Measurements from ENCODE around the gene FAHD2A. TPM values are rescaled to one million over a fixed set of nuclear protein-coding genes. Genes with fewer than 3 reads are reported as not detected.

The FAHD2A gene
- total RNA-seq, 2 experiments from 2014 or later = 26.5 to 27.5 TPM

GRCh38 chr2:95388856-95389244 is 13.7 kb upstream of the FAHD2A start:
- ATAC-seq (ENCODE audit: poor library complexity) = no peak
- peaks cover 8% of the 10 kb centered on the region for H3K27me3 Mint-ChIP-seq
- Histone ChIP-seq H3K9me3 (ENCODE audit: control insufficient read depth in 1 of 2, insufficient read depth in 1 of 2, low read length in 2 of 2) (peaks cover 0 to 5% of the 10 kb centered on the region in 2 experiments), H3K4me3 (ENCODE audit: low read length) (no peak overlapping the region), H3K27me3 (ENCODE audit: control insufficient read depth in 1 of 2, insufficient read depth in 2 of 2, low read length in 2 of 2) (no peaks in the 10 kb centered on the region), H3K27ac (ENCODE audit: low read depth in 1 of 2, low read length in 2 of 2) (no peak overlapping the region), H3K4me1 (ENCODE audit: insufficient read depth, low read length) (peaks cover 5% of the 10 kb centered on the region), H3K36me3 (ENCODE audit: insufficient read depth, low read length) (no peaks in the 10 kb centered on the region)
- H3K4me3 Mint-ChIP-seq = no peak overlapping the region
- ChIA-PET CTCF (no interaction called here), POLR2A (no interaction called here)
- no peak for DNase-seq
- H3K9me3 Mint-ChIP-seq = no peaks in the 10 kb centered on the region
- no peak for TF ChIP-seq CTCF (IDR thresholded peaks at IDR 0.05)
- intact Hi-C loops (cut with DNase I, micrococcal nuclease) = no loop called here
- H3K27ac Mint-ChIP-seq = no peak overlapping the region
- no peaks in the 10 kb centered on the region for H3K36me3 Mint-ChIP-seq (ENCODE audit: low read depth)
- H3K4me1 Mint-ChIP-seq (ENCODE audit: low read depth) = no peaks in the 10 kb centered on the region

- DNase-seq (peak in 11 of 14 experiments; percentile 9 to 62 (median 26)), ATAC-seq (ENCODE audit: poor library complexity) (peak; percentile 37)
- peaks cover 5% of the 10 kb centered on the region for H3K4me1 ChIP-seq (ENCODE audit: insufficient read depth, low read length)
- intact Hi-C loops (cut with DNase I, micrococcal nuclease) = no loop called here
- peak; percentile 45 for TF ChIP-seq CTCF (IDR thresholded peaks at IDR 0.05)
- CTCF ChIA-PET = no interaction called here
- POLR2A ChIA-PET = no interaction called here
- Mint-ChIP-seq H3K4me3 (no peak overlapping the region), H3K27ac (no peak overlapping the region), H3K9me3 (no peaks in the 10 kb centered on the region), H3K4me1 (ENCODE audit: low read depth) (no peaks in the 10 kb centered on the region), H3K36me3 (ENCODE audit: low read depth) (no peaks in the 10 kb centered on the region), H3K27me3 (peaks cover 8% of the 10 kb centered on the region)
- no peaks in the 10 kb centered on the region for H3K36me3 ChIP-seq (ENCODE audit: insufficient read depth, low read length)
- H3K27me3 ChIP-seq (ENCODE audit: control insufficient read depth in 1 of 2, insufficient read depth in 2 of 2, low read length in 2 of 2) = no peaks in the 10 kb centered on the region
- H3K9me3 ChIP-seq (ENCODE audit: control insufficient read depth in 1 of 2, insufficient read depth in 1 of 2, low read length in 2 of 2) = peaks cover 0 to 5% of the 10 kb centered on the region in 2 experiments
- H3K4me3 ChIP-seq (ENCODE audit: low read length) = no peak overlapping the region
- H3K27ac ChIP-seq (ENCODE audit: low read depth in 1 of 2, low read length in 2 of 2) = no peak overlapping the region
Observed at GRCh38 chr2:95389245-95390119, 13.0 kb upstream of the FAHD2A start.

- peaks cover 8% of the 10 kb centered on the region for H3K27me3 Mint-ChIP-seq
- no peaks in the 10 kb centered on the region for H3K27me3 ChIP-seq (ENCODE audit: control insufficient read depth in 1 of 2, insufficient read depth in 2 of 2, low read length in 2 of 2)
- no peak for DNase-seq
- ChIA-PET CTCF (no interaction called here), POLR2A (no interaction called here)
- H3K36me3 Mint-ChIP-seq (ENCODE audit: low read depth) = no peaks in the 10 kb centered on the region
- TF ChIP-seq CTCF (IDR thresholded peaks at IDR 0.05) = no peak
- H3K4me1 Mint-ChIP-seq (ENCODE audit: low read depth) = no peaks in the 10 kb centered on the region
- peaks cover 5% of the 10 kb centered on the region for H3K4me1 ChIP-seq (ENCODE audit: insufficient read depth, low read length)
- no peaks in the 10 kb centered on the region for H3K9me3 Mint-ChIP-seq
- no peak overlapping the region for H3K4me3 ChIP-seq (ENCODE audit: low read length)
- ATAC-seq (ENCODE audit: poor library complexity) = no peak
- H3K36me3 ChIP-seq (ENCODE audit: insufficient read depth, low read length) = no peaks in the 10 kb centered on the region
- H3K9me3 ChIP-seq (ENCODE audit: control insufficient read depth in 1 of 2, insufficient read depth in 1 of 2, low read length in 2 of 2) = peaks cover 0 to 5% of the 10 kb centered on the region in 2 experiments
- H3K27ac ChIP-seq (ENCODE audit: low read depth in 1 of 2, low read length in 2 of 2) = no peak overlapping the region
- H3K4me3 Mint-ChIP-seq = no peak overlapping the region
- intact Hi-C loops (cut with DNase I, micrococcal nuclease) = no loop called here
- no peak overlapping the region for H3K27ac Mint-ChIP-seq
Observed at GRCh38 chr2:95390272-95390880, 12.1 kb upstream of the FAHD2A start.

Data from CD4-positive, alpha-beta T cell (primary cell).